ENCODE measurements around the gene LAMA4. TPM values are rescaled to one million over a fixed set of nuclear protein-coding genes. Genes with fewer than 3 reads are reported as not detected.

The LAMA4 gene
- total RNA-seq, 4 donors from 2014 or later = 189 to 459 (median 376) TPM

- no peak for DNase-seq (ENCODE audit: low spot score)
- no peak for TF ChIP-seq CTCF (IDR thresholded peaks at IDR 0.05)
- ATAC-seq (ENCODE audit: low FRiP score) = no peak
Measured at GRCh38 chr6:112296694-112297093, 42.3 kb upstream of the LAMA4 start.

- DNase-seq (ENCODE audit: low spot score) = no peak
- no peak for ATAC-seq (ENCODE audit: low FRiP score)
- TF ChIP-seq CTCF (IDR thresholded peaks at IDR 0.05) = no peak
Measured at GRCh38 chr6:112296122-112296521, 41.8 kb upstream of the LAMA4 start.

- TF ChIP-seq CTCF (IDR thresholded peaks at IDR 0.05) = no peak
- ATAC-seq (ENCODE audit: low FRiP score) (no peak), DNase-seq (ENCODE audit: low spot score) (no peak)
Measured at GRCh38 chr6:112291161-112291762, 36.9 kb upstream of the LAMA4 start.

DNA sequence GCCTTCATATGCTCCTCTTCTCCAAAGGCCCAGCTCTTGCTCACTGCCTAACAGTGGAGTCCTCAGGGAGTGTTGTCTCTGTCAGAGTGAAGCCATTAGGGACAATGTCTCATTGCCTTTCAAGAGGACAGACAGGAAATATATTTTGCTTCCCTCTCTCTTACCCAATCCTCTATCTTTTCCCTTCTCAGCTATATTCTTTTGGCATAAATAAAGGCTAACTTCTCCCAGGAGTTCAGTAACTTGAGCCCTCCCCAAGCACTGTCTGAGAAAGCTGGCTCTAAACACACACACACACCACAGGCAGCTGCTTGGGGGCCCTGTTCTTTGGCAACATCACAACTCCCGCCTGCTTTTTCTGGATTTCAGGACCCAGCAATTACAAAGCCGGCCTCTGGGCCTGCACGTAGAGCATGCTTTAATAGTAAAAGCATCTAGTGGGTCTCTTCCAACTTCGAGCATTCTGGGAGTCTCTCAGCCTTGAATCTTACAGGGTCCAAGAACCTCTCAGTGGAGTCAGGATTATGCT is 34.7 kb upstream of the LAMA4 start:
- ATAC-seq (ENCODE audit: low FRiP score) = peak; percentile 74
- no peak for DNase-seq (ENCODE audit: low spot score)
- TF ChIP-seq CTCF (IDR thresholded peaks at IDR 0.05) = no peak

DNA sequence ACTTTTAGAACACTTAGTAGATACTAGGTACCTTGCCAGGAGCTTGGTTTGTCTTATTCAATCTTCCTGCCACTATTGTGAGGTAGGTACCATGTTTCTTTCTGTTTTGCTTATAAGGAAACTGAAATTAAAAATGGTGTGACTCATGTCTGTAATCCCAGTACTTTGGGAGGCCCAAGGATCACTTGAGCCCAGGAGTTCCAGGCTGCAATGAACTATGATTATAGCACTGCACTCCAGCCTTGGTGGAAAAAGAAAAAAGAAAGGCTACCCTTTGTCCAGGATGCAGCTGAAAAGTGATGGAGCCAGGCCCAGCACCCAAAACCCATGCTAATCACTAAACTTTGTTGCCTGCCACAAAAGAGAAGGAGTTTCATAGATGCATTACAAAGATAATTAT is 34.1 kb upstream of the LAMA4 start:
- DNase-seq (ENCODE audit: low spot score) = no peak
- TF ChIP-seq CTCF (IDR thresholded peaks at IDR 0.05) = no peak
- ATAC-seq (ENCODE audit: low FRiP score) = no peak

DNA sequence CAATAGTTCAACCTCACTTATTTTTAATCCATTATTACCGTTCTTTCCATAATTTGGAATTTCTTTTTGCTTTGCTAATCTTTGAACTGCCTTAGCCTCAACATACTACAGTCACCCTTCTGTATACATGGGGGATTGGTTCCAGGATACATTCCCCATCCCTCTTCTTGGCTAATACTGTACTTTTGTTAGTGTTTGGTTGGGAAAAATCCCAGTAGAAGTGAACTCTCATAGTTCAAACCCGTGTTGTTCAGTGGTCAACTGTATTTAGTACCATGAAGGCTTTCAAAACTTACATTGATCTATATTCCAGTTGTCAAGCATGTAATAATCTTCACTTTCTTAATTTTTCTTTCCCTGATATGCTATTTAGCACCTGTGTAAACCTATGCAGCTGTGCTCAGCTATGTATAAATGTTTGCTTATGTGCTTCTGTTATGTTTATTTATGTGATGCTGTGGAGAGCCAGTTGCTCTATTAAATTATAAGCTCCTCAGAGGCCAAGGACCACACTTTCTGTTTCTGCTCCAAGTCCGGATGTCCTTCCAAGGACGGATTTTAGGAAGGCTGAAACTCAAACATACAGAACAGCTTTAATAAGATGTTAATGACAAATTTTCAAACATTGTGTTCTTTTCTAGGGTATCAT is 33.3 kb upstream of the LAMA4 start:
- TF ChIP-seq CTCF (IDR thresholded peaks at IDR 0.05) = no peak
- DNase-seq (ENCODE audit: low spot score) (no peak), ATAC-seq (ENCODE audit: low FRiP score) (no peak)

All from omental fat pad (tissue), 4 donors.